ENCODE measurements around the gene ZNF777.
"Not testable (repeated sequence)": the region's sequence is repeated elsewhere in the genome, so short reads cannot be mapped to it uniquely, and the experiment has no call there.

Gene ZNF777

GRCh38 chr7:149450821-149451220 lies 10.0 kb downstream of the ZNF777 start:
- no peak for DNase-seq (ENCODE audit: low spot score)

- no peak for DNase-seq (ENCODE audit: low spot score)
Measured at GRCh38 chr7:149449897-149450296, 11.0 kb downstream of the ZNF777 start.

DNA sequence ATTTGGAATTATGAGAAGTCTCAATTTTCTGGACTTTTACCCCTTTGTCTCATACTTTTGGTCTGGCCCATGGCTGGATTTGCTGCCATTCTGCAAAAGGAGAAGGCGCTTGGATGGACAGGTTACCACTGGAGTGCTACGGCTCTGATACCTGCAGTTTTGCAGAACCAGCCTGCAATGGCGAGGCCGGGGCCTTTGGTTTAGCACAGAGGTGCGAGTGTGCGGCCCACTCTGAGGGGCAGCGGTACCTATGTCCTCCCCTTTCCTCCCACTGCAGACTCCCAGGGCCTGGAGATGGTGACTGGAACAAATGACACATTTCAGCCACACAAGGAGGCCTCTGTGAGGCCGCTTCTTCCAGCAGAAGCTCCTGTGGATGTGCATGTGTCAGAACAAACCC lies 11.9 kb downstream of the ZNF777 start:
- DNase-seq (ENCODE audit: low spot score) = no peak

GRCh38 chr7:149446026-149446425 lies 14.8 kb downstream of the ZNF777 start:
- DNase-seq (ENCODE audit: low spot score) = not testable (repeated sequence)

DNA sequence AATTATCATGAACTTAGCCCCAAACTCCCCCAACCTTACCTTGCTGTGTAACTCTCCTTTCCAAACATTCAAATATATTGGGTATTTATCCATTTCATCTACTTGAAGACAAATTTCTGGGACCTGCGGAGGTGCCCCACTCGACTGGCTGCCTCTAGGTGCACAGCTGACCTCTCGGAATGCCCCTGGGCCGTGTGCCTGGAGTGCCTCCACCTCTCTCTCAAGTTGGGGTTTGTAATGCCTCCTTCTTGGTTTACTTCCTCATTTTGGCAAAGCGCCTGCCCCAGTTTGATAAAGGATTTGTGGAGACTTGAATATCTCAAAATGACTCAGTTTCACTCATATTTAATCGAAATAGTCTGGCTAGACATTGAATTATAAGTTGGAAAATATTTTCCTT lies 16.6 kb downstream of the ZNF777 start:
- DNase-seq (ENCODE audit: low spot score) = no peak

DNA sequence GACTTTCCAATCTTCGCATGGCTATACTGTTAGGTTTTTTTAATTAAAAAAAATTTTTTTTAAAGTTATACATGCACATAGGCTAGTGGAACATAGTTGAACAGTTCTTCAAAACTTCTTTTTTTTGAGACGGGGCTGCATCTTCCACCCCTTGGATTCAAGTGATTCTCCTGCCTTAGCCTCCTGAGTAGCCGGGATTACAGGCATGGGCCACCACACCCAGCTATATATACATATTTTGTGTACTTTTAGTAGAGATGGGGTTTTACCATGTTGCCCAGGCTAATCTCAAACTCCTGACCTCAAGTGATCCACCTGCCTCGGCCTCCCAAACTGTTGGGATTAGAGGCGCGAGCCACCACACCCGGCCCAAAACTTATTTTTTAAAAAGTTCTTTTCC lies 17.3 kb downstream of the ZNF777 start:
- DNase-seq (ENCODE audit: low spot score) = no peak

GRCh38 chr7:149442924-149443323 lies 17.9 kb downstream of the ZNF777 start:
- no peak for DNase-seq (ENCODE audit: low spot score)

GRCh38 chr7:149440222-149440621 lies 20.6 kb downstream of the ZNF777 start:
- DNase-seq (ENCODE audit: low spot score) = no peak

GRCh38 chr7:149436358-149436757 lies 24.5 kb downstream of the ZNF777 start:
- no peak for DNase-seq (ENCODE audit: low spot score)

- DNase-seq (ENCODE audit: low spot score) = no peak
Measured at GRCh38 chr7:149433124-149433523, 27.7 kb downstream of the ZNF777 start.

GRCh38 chr7:149432121-149432691 lies 28.7 kb downstream of the ZNF777 start:
- no peak for DNase-seq (ENCODE audit: low spot score)

DNA sequence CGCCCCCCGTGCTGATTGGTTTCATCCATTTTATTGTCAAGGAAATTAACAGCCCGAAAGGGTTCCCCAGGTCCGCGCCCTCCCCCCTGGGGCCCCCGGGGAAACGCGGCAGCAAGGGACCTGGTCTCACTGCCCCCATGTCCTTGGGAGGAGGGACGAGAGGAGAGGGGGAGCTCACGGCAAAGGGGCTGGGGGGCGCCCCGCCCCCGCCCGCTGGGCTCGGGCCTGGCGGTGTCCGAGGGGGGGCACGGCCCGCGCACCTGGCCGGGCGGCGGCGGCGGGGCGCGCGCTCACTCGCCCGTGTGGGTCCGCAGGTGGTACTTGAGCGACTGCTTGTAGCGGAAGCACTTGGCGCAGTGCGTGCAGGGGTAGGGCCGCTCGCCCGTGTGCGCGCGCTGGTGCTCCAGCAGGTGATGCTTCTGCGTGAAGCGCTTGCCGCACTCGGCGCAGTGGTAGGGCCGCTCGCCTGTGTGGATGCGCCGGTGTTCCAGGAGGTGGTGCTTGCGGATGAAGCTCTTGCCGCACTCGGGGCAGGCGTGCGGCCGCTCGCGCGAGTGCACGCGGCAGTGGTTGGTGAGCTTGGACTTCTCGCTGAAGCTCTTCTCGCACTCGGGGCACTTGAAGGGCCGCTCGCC lies 29.3 kb downstream of the ZNF777 start:
- DNase-seq (ENCODE audit: low spot score) = no peak

GRCh38 chr7:149430192-149430591 lies 30.7 kb downstream of the ZNF777 start:
- DNase-seq (ENCODE audit: low spot score) = no peak

GRCh38 chr7:149427893-149428292 lies 33.0 kb downstream of the ZNF777 start:
- no peak for DNase-seq (ENCODE audit: low spot score)

- DNase-seq (ENCODE audit: low spot score) = no peak
Measured at GRCh38 chr7:149427096-149427680, 33.7 kb downstream of the ZNF777 start.

- no peak for DNase-seq (ENCODE audit: low spot score)
Measured at GRCh38 chr7:149423449-149424110, 37.3 kb downstream of the ZNF777 start.

DNA sequence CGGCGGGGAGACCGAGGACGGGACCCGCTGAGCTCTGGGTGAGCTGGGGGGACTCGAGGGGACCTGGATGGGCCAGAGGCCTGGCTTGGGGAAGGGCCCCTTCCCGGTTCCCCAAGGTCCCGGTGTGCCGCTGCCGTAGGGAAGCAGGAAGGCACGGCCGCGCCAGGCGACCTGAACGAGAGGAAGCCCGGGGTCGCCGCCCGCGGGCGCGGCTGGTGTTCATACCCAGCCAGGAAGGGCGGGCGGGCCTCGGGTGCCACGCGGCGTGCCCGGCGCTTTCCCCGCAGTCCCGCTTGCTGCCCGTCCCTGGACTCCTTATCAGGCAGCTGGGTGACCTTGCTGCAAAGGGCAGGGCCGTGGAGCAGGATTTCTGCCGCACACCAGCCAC lies 38.0 kb downstream of the ZNF777 start:
- DNase-seq (ENCODE audit: low spot score) = no peak

- peak; percentile 74 for DNase-seq (ENCODE audit: low spot score)
Measured at GRCh38 chr7:149422162-149422913, 38.5 kb downstream of the ZNF777 start.

- no peak for DNase-seq (ENCODE audit: low spot score)
Measured at GRCh38 chr7:149420006-149420405, 40.9 kb downstream of the ZNF777 start.

GRCh38 chr7:149415391-149416071 lies 45.3 kb downstream of the ZNF777 start:
- no peak for DNase-seq (ENCODE audit: low spot score)

DNA sequence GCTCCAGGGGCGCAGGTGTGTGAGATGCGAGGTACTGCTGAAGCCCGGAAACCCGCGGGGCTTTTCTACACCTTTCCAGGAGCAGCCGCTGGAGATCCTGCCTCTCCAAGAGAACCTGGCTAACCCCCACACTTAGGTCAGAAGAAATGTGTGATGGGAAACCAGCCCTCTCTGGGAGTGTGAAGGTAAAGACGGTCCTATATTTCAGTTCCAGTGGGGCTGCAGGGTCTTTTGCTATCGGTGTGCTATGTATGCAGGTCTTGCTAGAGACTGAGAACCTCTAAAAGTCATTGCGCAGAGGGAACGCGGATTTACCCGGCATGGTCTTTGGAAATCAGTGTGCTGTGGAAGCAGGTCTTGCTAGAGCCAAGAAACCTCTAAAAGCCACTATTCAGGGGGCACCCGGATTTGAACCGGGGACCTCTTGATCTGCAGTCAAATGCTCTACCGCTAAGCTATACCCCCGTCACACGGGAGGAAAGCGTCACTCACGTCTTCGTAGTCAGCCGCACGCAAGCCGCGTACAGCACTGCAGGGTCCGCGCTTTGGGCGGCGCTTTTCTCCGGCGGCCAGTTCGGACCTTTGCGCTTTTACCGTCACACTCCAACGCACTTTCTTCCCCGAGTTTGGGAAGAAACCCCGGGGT lies 46.0 kb downstream of the ZNF777 start:
- peak; percentile 74 for DNase-seq (ENCODE audit: low spot score)

Data from left forelimb (tissue), 1 donor.